ENCODE data around the gene SOAT2.
"Not testable (repeated sequence)": the region's sequence is repeated elsewhere in the genome, so short reads cannot be mapped to it uniquely, and the experiment has no call there.

The SOAT2 gene

GRCh38 chr12:53079226-53080117 is 23.8 kb upstream of the SOAT2 start, which contains the start of gene SPRYD3:
TSS of gene SPRYD3 (minus strand) at chr12:53079390. CDS start at chr12:53079333, 57 bp downstream.
- DNase-seq (ENCODE audit: low spot score), result peak; percentile 97

- DNase-seq (ENCODE audit: low spot score), result no peak
Measured at GRCh38 chr12:53082637-53083175, 20.6 kb upstream of the SOAT2 start.

GRCh38 chr12:53086361-53086760 is 16.9 kb upstream of the SOAT2 start:
- DNase-seq (ENCODE audit: low spot score), result no peak

DNA sequence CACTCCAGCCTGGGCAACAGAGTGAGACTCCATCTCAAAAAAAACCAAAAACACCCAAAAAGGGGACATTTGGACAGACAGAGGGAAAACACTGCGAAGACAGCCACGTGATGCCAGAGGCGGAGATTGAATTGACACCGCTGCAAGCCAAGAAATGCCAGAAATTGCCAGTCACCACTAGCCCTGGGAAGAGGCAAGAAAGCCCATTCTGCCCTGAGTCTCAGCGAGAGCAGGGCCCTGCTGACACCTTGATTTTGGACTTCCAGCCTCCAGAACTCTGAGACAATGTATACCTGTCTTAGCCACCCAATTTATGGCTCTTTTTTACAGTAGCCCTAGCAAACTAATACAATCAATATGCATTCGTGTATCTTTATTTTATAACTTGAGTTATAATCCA is 13.2 kb upstream of the SOAT2 start:
- no peak for DNase-seq (ENCODE audit: low spot score)

- no peak for DNase-seq (ENCODE audit: low spot score)
Measured at GRCh38 chr12:53090554-53090953, 12.7 kb upstream of the SOAT2 start.

DNA sequence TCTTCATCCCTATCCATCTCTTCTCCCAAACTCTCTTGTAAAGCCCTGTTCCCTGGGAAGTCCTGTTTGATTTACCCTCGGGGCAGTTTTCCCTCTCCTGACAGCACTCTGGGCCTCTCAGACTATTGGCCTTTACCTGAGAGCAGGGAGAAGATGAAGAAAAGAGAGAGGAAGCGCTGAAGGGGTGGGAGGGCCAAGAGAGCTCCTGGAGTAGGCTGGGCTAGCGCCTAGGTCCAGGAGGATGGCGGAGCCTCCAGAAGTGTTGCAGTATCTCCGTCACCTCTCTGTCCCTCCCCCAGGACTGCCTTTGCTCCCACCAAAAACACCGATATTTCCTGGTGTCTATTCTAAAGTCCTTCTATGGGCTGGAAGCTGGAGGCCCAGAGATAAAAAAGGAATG is 11.5 kb upstream of the SOAT2 start:
- DNase-seq (ENCODE audit: low spot score), result no peak

- DNase-seq (ENCODE audit: low spot score), result no peak
Measured at GRCh38 chr12:53093777-53094393, 9.4 kb upstream of the SOAT2 start.

GRCh38 chr12:53094394-53094787 is 8.9 kb upstream of the SOAT2 start:
- DNase-seq (ENCODE audit: low spot score), result no peak

DNA sequence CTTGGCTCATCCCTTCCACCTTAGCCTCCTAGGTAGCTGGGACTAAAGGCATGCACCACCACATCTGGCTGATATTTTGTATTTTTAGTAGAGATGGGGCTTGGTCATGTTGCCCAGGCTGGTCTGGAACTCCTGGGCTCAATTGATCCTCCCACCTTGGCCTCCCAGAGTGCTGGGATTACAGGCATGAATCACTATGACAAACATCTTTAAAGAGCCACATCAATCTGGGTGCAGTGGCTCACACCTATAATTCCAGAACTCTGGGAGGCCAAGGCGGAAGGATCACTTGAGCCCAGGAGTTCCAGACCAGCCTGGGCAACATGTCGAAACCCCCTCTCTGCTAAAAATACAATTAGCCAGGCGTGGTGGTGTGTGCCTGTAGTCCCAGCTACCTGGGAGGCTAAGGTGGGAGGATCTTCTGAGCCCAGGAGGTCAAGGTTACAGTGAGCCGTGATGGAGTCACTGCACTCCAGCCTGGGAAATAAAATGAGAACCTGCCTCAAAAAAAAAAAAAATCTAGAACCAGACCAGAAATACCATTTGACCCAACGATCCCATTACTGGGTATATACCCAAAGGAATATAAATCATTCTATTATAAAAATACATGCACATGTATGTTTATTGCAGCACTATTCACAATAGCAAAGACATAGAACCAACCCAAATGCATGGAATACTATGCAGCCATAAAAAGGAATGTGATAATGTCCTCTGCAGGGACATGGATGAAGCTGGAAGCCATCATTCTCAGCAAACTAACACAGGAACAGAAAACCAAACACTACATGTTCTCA is 8.3 kb upstream of the SOAT2 start:
- DNase-seq (ENCODE audit: low spot score), result not testable (repeated sequence)

DNA sequence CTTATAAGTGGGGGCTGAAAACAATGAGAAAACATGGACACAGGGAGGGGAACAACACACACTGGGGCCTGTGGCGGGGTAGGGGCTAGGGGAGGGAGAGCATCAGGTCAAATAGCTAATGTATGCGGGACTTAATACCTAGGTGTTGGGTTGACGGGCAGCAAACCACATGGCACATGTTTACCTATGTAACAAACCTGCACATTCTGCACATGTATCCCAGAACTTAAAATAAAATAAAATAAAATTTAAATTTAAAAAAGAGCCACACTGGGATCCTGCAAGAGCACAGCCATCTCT is 7.7 kb upstream of the SOAT2 start:
- not testable (repeated sequence) for DNase-seq (ENCODE audit: low spot score)

- no peak for DNase-seq (ENCODE audit: low spot score)
Measured at GRCh38 chr12:53096089-53096741, 7.1 kb upstream of the SOAT2 start.

- no peak for DNase-seq (ENCODE audit: low spot score)
Measured at GRCh38 chr12:53096759-53097158, 6.5 kb upstream of the SOAT2 start.

DNA sequence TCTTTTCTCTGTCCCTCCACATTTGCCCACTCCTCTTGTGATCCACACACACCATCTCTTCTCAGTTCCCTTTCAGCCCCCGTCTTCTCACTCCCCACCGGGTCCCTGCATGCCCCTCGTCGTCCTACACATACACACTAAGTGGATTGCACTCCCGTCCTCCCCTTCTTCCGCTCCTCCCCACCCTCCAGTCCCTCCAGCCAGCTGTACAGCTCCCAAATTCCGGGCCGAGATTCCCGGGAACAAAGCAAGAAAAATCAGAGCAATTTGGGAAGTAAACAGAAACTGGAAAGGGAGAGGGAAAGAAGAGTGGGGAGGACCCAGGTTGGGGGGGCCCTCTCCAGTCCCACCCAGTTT is 6.1 kb upstream of the SOAT2 start:
- DNase-seq (ENCODE audit: low spot score), result no peak

DNA sequence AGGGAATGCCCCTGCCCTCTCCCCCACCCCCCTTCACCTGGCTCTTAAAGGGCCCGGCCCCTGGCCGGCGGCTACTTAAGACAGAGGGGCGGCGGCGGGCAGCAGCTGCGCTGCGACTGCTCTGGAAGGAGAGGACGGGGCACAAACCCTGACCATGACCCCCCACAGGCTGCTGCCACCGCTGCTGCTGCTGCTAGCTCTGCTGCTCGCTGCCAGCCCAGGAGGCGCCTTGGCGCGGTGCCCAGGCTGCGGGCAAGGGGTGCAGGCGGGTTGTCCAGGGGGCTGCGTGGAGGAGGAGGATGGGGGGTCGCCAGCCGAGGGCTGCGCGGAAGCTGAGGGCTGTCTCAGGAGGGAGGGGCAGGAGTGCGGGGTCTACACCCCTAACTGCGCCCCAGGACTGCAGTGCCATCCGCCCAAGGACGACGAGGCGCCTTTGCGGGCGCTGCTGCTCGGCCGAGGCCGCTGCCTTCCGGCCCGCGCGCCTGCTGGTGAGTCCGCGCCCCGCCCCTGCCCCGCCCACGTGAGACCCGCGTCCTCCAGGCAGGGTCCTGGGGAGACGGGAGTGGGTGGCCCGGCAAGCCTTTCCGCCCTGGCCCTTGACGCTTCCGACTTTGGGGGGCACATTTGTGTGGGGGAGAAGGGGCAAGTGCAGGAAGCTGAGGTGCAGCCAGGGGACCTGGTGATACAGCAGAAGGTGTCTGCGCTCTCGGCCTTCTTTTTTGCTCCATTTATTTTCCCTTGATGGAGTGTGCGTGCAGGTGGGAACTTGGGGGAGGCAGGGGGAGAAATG is 5.5 kb upstream of the SOAT2 start, which contains the start of gene IGFBP6:
TSS of gene IGFBP6 (plus strand) at position 104 of the 790 bp plus-strand sequence. CDS start at position 155, 51 bp downstream.
- no peak for DNase-seq (ENCODE audit: low spot score)

- no peak for DNase-seq (ENCODE audit: low spot score)
Measured at GRCh38 chr12:53098354-53098981, 4.8 kb upstream of the SOAT2 start.

DNA sequence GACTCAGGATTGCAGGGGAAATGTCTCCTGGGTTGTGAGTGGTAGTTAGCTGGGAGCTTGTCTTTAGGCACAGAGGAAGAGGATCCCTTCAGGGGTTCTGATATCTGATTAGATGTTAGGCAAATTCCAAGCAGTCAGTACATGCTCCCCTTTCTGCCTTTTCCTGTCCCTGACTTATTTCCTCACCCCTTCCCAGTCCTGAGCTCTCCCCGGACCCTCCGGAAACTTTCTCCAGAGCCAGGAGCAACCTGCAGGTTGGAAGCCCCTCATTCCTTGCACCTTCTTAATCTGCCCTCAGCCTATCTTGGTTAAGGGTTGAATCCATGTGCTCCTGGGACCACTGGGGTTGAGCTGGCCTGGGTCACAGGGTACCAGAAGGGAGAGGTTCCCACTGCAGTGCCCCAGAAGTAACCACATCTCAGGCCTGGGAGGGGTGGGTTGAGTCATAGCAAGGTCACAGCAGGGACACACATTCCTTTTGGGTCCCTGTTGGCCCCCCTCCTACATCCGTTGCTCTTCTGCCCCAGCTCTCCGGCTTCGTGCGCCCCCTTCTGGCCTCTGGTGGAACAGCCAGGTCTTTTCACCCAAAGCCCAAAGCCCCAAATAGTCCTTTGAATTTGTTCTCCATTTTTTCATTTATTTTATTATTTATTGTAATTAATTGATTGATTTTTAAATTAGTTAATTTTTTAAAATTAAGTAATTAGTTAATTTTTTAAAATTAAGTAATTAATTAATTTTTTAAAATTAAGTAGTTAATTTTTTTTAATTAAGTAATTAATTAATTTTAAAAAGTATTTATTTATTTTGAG is 4.0 kb upstream of the SOAT2 start:
- peak; percentile 63 for DNase-seq (ENCODE audit: low spot score)

GRCh38 chr12:53100466-53101151 is 2.7 kb upstream of the SOAT2 start:
- DNase-seq (ENCODE audit: low spot score), result no peak

GRCh38 chr12:53101266-53101665 is 2.0 kb upstream of the SOAT2 start:
- no peak for DNase-seq (ENCODE audit: low spot score)
